Measurements from ENCODE around the gene IVNS1ABP. TPM values are rescaled to one million over a fixed set of nuclear protein-coding genes. Genes with fewer than 3 reads are reported as not detected.

Gene IVNS1ABP
- total and polyA plus RNA-seq, 2 of the 13 experiments (the other 11 are each of a cell fraction or from before 2014, with no cell fraction given), result 49.1 to 51.7 TPM

GRCh38 chr1:185349556-185349955 lies 32.5 kb upstream of the IVNS1ABP start:
- no TSS peak for BruUV-seq (replicated peaks)
- POLR2A ChIA-PET, result interaction anchor here (1.0 to 1.8 kb wide), 3 partner anchors 13 to 34 kb away, joined by 4 to 13 read pairs (median 4); partner anchors contain the start of gene IVNS1ABP
- Histone ChIP-seq H3K4me2 (ENCODE audit: low read depth, low read length) (peak overlapping the region; percentile 62), H3K4me1 (ENCODE audit: insufficient read depth, low read length) (peaks cover 72% of the 10 kb centered on the region), H3K79me2 (ENCODE audit: insufficient read depth, low read length) (no peaks in the 10 kb centered on the region), H3K27ac (ENCODE audit: extremely low read length, insufficient read depth, low read length) (peak overlapping the region; percentile 95), H3K9me3 (ENCODE audit: low read length) (no peaks in the 10 kb centered on the region), H3K27me3 (ENCODE audit: control insufficient read depth in 1 of 2, insufficient read depth in 2 of 2, low read length in 2 of 2) (no peaks in the 10 kb centered on the region), H4K20me1 (ENCODE audit: insufficient read depth, low read length) (no peaks in the 10 kb centered on the region), H3K9ac (ENCODE audit: insufficient read depth, low read depth, low read length) (peak overlapping the region; percentile 59), H3K4me3 (replicated peaks in 1 of 3; ENCODE audit: insufficient read depth in 1 of 3, low read depth in 2 of 3, low read length in 3 of 3) (peak overlapping the region in 1 of 3 experiments; percentile 6; a peak in 1 of 6 replicates), H3K36me3 (replicated peaks in 1 of 2; ENCODE audit: control insufficient read depth in 1 of 2, insufficient read depth in 2 of 2, low read length in 2 of 2) (no peaks in the 10 kb centered on the region), H2AFZ (ENCODE audit: low read length) (no peak overlapping the region)
- no peak for FAIRE-seq
- intact Hi-C loops (cut with micrococcal nuclease; ENCODE audit: unreplicated experiment) (loop anchor here (2.0 kb wide), 1 partner anchor 25 kb away; no protein-coding TSS in a partner anchor), in situ Hi-C loops (cut with HindIII; ENCODE audit: extremely low pct_ligation_motif_present, low pct_unique_long_range_greater_than_20kb) (no loop called here)
- CTCF ChIA-PET (ENCODE audit: low intra/inter-chr PET ratio, low total read pairs), result no interaction called here
- 92% methylated on average over 2 of the region's 2 CpGs for WGBS (ENCODE audit: low lambda C conversion rate)
- no peak for ATAC-seq
- no peak for DNase-seq (ENCODE audit: low spot score)
- TF ChIP-seq YEATS2 (CRISPR knock-in tag; IDR thresholded peaks at IDR 0.05; ENCODE audit: borderline replicate concordance) (no peak), THAP9 (CRISPR knock-in tag; IDR thresholded peaks at IDR 0.05; ENCODE audit: borderline replicate concordance) (no peak), NFATC3 (CRISPR knock-in tag; IDR thresholded peaks at IDR 0.05) (no peak), NPAS2 (CRISPR knock-in tag; IDR thresholded peaks at IDR 0.05; ENCODE audit: borderline replicate concordance) (no peak), ZNF879 (CRISPR knock-in tag; IDR thresholded peaks at IDR 0.05) (no peak), ZNF556 (CRISPR knock-in tag; IDR thresholded peaks at IDR 0.05; ENCODE audit: borderline replicate concordance) (peak; percentile 12; the same call in 1 of the 2 replicates), ZNF589 (CRISPR knock-in tag; conservative IDR thresholded peaks at IDR 0.05) (no peak), KAT8 (CRISPR knock-in tag; IDR thresholded peaks at IDR 0.05) (0 out of 2 replicates have a peak, but pooled peaks have one; percentile 9), ZBTB7A (CRISPR knock-in tag; IDR thresholded peaks at IDR 0.05) (no peak), ZNF274 (CRISPR knock-in tag; IDR thresholded peaks at IDR 0.05) (no peak), GFI1 (CRISPR knock-in tag; IDR thresholded peaks at IDR 0.05; ENCODE audit: borderline replicate concordance) (no peak), MAFK (conservative IDR thresholded peaks at IDR 0.05 in 1 of 2, IDR thresholded peaks at IDR 0.05 in 1 of 2; ENCODE audit: low read length in 2 of 2) (peak; percentile 45 to 56; a peak in 2 of 4 replicates), MAFF (IDR thresholded peaks at IDR 0.05; ENCODE audit: low read depth, low read length) (peak; percentile 30; the same call in 1 of the 2 replicates), ISL2 (CRISPR knock-in tag; IDR thresholded peaks at IDR 0.05) (no peak), FOXA1 (IDR thresholded peaks at IDR 0.05) (no peak), FOXA1 (CRISPR knock-in tag; IDR thresholded peaks at IDR 0.05) (no peak), ZNF629 (CRISPR knock-in tag; conservative IDR thresholded peaks at IDR 0.05) (no peak), ZNF281 (CRISPR knock-in tag; IDR thresholded peaks at IDR 0.05; ENCODE audit: borderline replicate concordance) (no peak), ERF (CRISPR knock-in tag; IDR thresholded peaks at IDR 0.05) (no peak), ZNF761 (CRISPR knock-in tag; conservative IDR thresholded peaks at IDR 0.05) (0 out of 2 replicates have a peak, but pooled peaks have one; percentile 11)
- TF ChIP-seq, protein P1, sequence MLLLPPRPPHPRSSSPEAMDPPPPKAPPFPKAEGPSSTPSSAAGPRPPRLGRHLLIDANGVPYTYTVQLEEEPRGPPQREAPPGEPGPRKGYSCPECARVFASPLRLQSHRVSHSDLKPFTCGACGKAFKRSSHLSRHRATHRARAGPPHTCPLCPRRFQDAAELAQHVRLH (CRISPR knock-in tag; IDR thresholded peaks at IDR 0.05; ENCODE audit: borderline replicate concordance, low read depth), result no peak

Measured in HepG2 (cell line).